Stimulated activated CD8-positive, alpha-beta memory T cell treated with anti-CD3 and anti-CD28 coated beads, Interleukin-15, amount 100 ng/mL, for 4 hours (primary cell): Measurements from ENCODE around the gene CA4.

Source experiments
- DNase-seq, 2 donors: peaks; one replicate each; pipeline ENCODE4 v3.0.0-alpha.2; 2020; ENCODE audit warnings: low read depth in 2 of 2

CA4 gene

GRCh38 chr17:60130466-60130865, 19.3 kb upstream of the CA4 start:
- no peak for DNase-seq

- no peak for DNase-seq
Measured at GRCh38 chr17:60134396-60135150, 15.2 kb upstream of the CA4 start.

- peak; percentile 58 to 60 for DNase-seq
Measured at GRCh38 chr17:60135151-60135950, 14.4 kb upstream of the CA4 start.

GRCh38 chr17:60135951-60136666, 13.7 kb upstream of the CA4 start:
- DNase-seq = no peak

DNA sequence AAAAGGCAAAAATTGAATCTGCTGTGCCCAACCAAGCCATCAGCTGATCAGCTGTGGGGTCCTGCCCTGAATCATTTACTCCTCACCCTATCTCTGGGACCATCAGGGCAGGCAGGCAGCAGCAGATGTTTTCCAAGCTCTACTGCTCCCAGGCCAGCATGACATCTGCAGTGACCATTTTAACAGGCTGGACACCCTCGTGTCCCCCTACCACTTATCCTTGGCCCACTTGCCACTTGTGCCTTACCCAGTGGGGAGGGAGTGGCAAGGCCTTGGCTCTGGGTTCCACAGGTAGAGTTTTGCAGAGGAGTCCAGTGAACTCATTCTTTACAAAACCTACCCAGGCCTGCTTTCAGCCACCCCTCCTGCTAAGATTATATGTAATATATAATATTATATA, 12.0 kb upstream of the CA4 start:
- no peak for DNase-seq

GRCh38 chr17:60138769-60139437, 10.9 kb upstream of the CA4 start:
- DNase-seq = no peak

DNA sequence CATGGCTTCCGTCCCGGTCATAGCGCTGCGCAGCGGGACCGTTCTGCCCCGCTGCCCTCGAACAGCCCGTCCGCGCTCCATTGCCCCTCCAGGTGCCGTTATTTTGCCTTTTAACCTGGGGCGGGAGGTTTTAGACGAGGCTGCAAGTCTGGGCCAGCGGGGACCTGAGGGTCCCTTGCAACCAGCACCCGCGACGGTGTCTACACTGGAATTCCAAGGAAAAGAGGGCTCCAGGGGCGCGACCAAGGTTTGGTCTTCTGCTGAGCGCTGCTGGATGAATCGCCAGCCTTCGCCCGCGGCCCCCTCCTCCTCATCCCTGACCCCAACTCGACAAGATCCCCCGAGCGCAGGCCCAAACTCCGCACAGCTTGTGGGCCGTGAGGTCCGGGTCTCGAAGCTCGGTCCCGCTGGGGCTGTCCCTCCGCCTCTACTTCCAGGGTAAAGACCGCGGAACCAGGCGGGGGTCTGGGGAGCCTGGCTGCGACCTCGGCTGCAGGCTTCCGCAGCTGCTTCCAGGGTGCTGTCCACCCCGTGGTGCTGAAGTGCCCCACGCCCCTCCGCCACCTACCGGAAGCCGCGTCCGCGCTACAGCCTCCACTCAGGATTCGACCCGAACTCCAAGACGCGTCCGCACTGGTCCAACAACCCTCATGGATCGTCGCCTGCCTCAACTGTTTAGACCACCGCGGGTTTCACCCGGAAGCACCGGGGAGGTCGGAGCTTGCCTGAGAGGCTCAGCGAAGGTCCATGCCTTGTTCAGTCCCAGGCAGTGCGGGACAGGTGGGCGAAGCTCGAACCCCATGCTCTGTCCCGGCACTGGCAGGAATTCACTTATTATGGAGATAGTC, 10.1 kb upstream of the CA4 start:
- peak in 1 of 2 donors; percentile 15 for DNase-seq

GRCh38 chr17:60141111-60142018, 8.4 kb upstream of the CA4 start:
- no peak for DNase-seq

GRCh38 chr17:60142872-60143499, 6.8 kb upstream of the CA4 start:
- DNase-seq = peak; percentile 31 to 50

DNA sequence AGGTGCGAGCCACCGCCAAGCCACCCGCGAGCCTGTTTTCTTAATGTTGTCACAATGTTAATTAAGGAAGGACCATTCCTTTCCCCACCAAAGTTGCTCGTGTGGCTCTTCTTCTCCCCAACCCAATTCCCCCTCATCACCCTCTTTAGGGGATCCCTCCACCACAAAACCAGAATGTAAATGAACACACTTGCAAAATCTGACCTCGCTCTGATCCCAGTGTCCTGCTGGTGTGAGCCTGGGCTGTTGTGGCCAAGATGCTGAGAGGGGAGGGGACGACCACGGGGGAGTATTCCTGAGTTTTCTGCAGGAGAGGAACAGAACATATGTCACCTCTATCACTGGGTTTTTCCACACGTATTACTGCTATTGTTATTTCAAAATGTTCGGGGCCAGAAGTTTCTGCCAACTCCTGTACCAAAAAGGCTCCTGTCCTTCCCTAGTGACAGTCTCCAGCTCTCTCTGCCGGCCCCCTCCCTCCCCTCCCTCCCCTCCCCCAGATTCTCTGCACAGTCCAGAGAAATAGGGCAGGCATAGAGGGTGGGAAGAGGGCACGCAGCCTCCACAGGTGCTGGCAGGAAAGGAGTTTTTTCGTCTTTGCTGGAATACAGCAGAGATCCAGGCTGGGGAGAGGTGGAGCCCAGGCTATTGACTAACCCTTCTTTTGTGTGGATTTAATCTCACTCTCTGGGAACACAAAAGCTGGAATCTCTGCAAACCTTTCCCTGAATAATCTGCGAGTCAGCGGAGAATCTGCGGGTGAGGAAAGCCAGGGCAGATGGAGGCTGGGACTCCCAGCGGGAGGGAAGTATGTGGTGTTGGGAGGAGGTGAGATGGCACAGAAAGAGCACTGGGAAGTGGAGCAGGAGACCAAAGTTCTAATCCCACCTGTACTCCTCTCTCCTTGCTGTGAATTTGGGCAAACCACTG, 4.5 kb upstream of the CA4 start:
- no peak for DNase-seq

DNA sequence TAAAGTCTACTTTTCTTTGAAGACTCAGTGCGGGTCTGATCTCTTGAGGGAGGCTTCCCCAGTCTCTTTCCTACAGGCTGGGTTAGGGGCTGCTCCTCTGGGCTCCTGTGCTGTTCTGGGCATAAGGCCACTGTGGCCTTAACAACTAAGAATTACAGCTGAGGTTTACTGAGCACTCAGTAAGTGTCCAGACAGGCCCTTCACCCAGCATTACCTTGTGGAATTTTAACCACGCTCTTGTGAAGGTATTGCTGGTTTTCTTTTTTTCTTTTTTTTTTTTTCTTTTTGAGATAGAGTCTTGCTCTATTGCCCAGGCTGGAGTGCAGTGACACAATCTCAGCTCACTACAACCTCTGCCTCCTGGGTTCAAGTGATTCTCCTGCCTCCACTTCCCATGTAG, 3.6 kb upstream of the CA4 start:
- no peak for DNase-seq

DNA sequence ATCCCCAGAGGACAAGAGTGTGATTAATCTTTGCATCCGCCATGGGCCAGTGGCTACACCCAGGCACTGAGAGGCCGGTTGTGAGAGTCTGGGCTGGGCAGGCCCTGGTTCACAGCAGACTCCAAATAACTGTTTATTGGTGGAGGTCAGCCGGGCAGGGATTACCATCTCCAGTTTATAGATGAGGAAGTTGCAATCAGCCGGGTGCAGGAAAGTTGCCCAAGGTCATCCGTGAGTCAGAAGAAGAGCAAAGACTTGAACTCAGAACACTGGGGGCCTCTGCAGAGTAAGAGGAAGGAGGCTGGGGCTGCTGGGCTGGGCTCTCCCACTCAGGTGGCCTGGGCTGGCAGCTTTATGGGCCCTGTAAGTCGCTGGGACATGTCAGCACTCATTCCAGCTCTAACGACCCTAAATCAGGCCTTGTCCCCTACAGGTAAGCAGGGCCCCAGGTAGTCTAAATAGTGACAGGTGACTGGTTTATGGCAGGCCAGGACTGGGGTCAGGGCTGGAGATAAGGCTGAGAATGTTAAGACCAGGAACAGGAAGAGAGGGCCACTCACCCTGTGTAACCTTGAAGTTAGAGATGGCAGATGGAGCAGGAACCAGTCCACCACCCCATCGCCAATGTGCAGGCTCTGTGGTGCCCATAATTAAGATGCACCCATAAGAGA, 2.1 kb upstream of the CA4 start:
- DNase-seq = no peak

DNA sequence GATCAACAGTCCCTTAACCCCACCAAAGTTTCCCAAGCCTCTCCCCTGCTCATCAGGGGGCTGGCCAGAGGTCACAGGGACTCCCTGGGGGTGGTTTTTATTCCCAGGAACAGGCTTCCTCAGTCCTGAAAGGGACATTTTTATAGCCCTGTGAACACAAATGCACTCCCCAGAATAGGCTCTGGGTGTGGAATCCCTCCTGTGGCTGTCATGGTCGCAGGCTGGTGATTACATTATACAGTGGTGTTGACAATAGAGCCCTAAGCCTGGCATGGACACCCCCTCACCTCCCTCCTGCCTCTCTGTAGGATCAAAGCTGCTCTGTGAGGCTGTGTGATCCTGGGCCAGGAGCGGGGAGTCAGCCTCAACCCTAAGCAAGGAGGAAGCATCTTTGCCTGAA, 1.4 kb upstream of the CA4 start:
- no peak for DNase-seq

- DNase-seq = no peak
Measured at GRCh38 chr17:60151355-60151754, 1.6 kb downstream of the CA4 start.

DNA sequence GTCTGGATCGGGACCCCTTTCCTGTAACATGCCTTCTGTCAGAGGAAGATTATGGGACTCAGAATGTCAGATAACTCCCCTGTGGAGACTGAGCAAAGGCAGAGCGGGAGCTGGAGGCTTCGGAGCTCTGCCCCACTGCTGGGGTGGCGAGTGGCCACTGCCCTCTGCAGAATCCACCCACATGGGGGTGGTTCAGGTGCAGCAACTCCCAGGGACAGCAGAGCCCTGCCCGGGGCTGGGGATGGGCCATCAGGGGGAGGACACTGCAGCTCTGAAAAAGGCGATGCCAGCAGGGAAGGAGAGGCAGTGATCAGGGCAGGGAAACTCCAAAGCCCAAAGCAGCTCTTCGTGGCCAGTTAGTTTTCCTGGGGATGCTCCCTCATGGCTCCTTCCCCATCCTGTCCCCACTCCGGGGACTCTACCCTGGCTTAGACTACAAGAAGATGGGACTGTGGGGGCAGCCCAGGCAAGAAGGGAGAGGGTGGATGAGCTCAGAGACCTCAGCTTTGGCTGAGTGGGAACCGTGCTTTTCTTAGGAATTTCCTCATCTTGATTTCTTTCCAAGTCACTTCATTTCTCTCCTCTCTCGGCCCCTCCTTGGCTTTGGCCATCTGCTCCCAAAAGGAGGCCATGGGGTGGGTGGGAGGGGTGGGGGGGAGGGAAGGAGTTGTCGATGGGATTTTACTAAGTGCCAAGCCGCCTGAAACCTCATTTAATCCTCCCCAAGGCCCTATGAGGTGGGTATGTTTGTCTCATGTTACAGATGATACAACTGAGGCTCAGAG, 4.0 kb downstream of the CA4 start:
- DNase-seq = no peak

DNA sequence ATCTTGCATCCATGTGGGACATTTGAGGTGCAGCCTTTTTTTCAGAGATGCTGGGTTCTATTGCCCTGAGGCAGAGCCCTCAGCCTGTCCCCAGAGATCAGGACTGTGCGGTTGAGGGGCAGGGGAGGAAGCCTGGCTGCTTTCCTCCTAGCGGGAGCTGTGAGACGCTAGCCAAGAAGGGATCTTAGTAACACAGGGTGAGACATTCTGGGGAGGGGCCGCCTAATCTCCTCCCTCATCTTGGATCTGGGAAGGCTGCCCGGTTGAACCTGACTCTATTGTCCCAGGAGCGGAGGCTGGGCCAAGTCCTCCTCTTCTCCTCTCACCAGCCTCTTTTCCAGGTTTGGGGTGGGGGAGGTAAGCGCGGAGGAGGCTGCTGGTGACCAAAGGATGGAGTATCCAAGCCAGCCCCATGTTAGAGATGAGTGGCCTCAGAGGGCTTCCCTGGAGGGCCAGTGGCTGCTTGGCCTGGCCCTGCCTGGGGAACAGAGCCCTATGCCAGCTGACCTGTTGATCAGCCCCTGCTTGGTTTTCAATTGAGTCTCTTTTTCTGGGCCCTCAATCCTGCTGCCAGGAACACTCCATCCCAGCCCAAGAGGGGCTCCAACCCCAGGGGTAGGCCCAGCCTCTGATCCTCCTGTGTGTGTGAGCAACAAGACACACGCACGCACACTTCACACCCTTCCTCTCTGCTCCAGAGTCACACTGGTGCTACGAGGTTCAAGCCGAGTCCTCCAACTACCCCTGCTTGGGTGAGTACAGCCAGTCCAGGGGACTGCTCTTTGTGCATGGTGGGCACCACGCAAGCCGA, 5.0 kb downstream of the CA4 start:
- DNase-seq = no peak
